Loucy (cell line): ENCODE data around the gene PRKAB1.

ENCODE experiments used
- H2AFZ ChIP-seq: fragments of 200-600 bp; sonication (generic); 2 replicates; pipeline ENCODE4 v1.6.0; 2016; ENCODE audit warnings: antibody characterized with exemption, mild to moderate bottlenecking, low read length, moderate library complexity
- H3F3A ChIP-seq: fragments of 200-600 bp; 2 replicates; pipeline ENCODE4 v1.6.0; 2016; ENCODE audit warnings: antibody characterized with exemption, low read depth, mild to moderate bottlenecking
- H3K27me3 ChIP-seq: fragments of 200-600 bp; sonication (generic); 2 replicates; pipeline ENCODE4 v1.6.1; 2014; ENCODE audit warnings: low read length, mild to moderate bottlenecking; ENCODE audit not compliant: insufficient read depth, poor library complexity, severe bottlenecking
- H3K36me3 ChIP-seq: fragments of 200-600 bp; sonication (generic); 2 replicates; pipeline ENCODE4 v1.6.1; 2016; ENCODE audit warnings: low read length; ENCODE audit not compliant: insufficient read depth
- H3K4me1 ChIP-seq: fragments of 200-600 bp; sonication (generic); 2 replicates; pipeline ENCODE4 v1.5.1; 2014; ENCODE audit warnings: low read length, mild to moderate bottlenecking; ENCODE audit not compliant: insufficient read depth, poor library complexity, severe bottlenecking
- H3K4me2 ChIP-seq: fragments of 200-600 bp; sonication (generic); 2 replicates; pipeline ENCODE4 v1.6.0; 2014; ENCODE audit warnings: antibody characterized with exemption, low read length, low read depth, mild to moderate bottlenecking; ENCODE audit not compliant: poor library complexity, severe bottlenecking
- H3K4me3 ChIP-seq: fragments of 200-600 bp; sonication (generic); 2 replicates; pipeline ENCODE4 v1.5.1; 2014; ENCODE audit warnings: low read length, mild to moderate bottlenecking, mixed read lengths; ENCODE audit not compliant: poor library complexity, severe bottlenecking
- H3K79me2 ChIP-seq: fragments of 200-600 bp; sonication (generic); 2 replicates; pipeline ENCODE4 v1.6.1; 2014; ENCODE audit warnings: low read length; ENCODE audit not compliant: insufficient read depth
- H3K9ac ChIP-seq: fragments of 200-600 bp; sonication (generic); 2 replicates; pipeline ENCODE4 v1.6.0; 2014; ENCODE audit warnings: mild to moderate bottlenecking, low read depth, low read length, moderate library complexity; ENCODE audit not compliant: poor library complexity, severe bottlenecking
- H3K9me2 ChIP-seq: fragments of 200-600 bp; sonication (generic); replicated peaks from 2 replicates; pipeline ENCODE4 v1.6.1; 2016; ENCODE audit warnings: low read depth, low read length, mixed read lengths
- H3K9me3 ChIP-seq: fragments of 200-600 bp; sonication (generic); 2 replicates; pipeline ENCODE4 v1.6.1; 2014; ENCODE audit warnings: mild to moderate bottlenecking, antibody characterized with exemption, low read length, low read depth; ENCODE audit not compliant: insufficient read depth
- H4K20me1 ChIP-seq: fragments of 200-600 bp; sonication (generic); 2 replicates; pipeline ENCODE4 v1.6.0; 2014; ENCODE audit warnings: antibody characterized with exemption, low read length, mild to moderate bottlenecking; ENCODE audit not compliant: insufficient read depth, poor library complexity, severe bottlenecking
- CTCF ChIP-seq: fragments of 200-600 bp; sonication (generic); conservative IDR thresholded peaks from 2 replicates; pipeline ENCODE4 v1.5.1; 2014; ENCODE audit warnings: mild to moderate bottlenecking, antibody characterized with exemption, low read length
- EZH2phosphoT487 ChIP-seq: fragments of 200-600 bp; IDR thresholded peaks from 2 replicates; pipeline ENCODE4 v1.6.1; 2018; ENCODE audit warnings: antibody characterized with exemption, mild to moderate bottlenecking, moderate library complexity, borderline replicate concordance

The PRKAB1 gene

GRCh38 chr12:119681111-119681510 is 13.2 kb downstream of the PRKAB1 start:
- H2AFZ ChIP-seq, result no peak overlapping the region
- H3K9ac ChIP-seq, result no peak overlapping the region
- peaks cover 67% of the 10 kb centered on the region; the same call in 1 of the 2 replicates for H3K36me3 ChIP-seq
- H3K9me2 ChIP-seq, result no peaks in the 10 kb centered on the region
- no peaks in the 10 kb centered on the region for H3K27me3 ChIP-seq
- no peaks in the 10 kb centered on the region for H3K4me1 ChIP-seq
- no peak overlapping the region for H3K4me3 ChIP-seq
- no peaks in the 10 kb centered on the region for H3F3A ChIP-seq
- H3K79me2 ChIP-seq, result no peaks in the 10 kb centered on the region
- H3K4me2 ChIP-seq, result no peak overlapping the region
- H3K9me3 ChIP-seq, result no peaks in the 10 kb centered on the region
- no peaks in the 10 kb centered on the region for H4K20me1 ChIP-seq
- TF ChIP-seq EZH2phosphoT487 (no peak), CTCF (no peak)

GRCh38 chr12:119681728-119682638 is 14.1 kb downstream of the PRKAB1 start:
- no peak overlapping the region for H3K9ac ChIP-seq
- no peak overlapping the region for H3K4me3 ChIP-seq
- H3K27me3 ChIP-seq, result no peaks in the 10 kb centered on the region
- TF ChIP-seq EZH2phosphoT487, result no peak
- no peak for TF ChIP-seq CTCF
- no peaks in the 10 kb centered on the region for H4K20me1 ChIP-seq
- no peak overlapping the region for H2AFZ ChIP-seq
- peaks cover 67% of the 10 kb centered on the region; the same call in 1 of the 2 replicates for H3K36me3 ChIP-seq
- H3K9me3 ChIP-seq, result no peaks in the 10 kb centered on the region
- H3K4me2 ChIP-seq, result no peak overlapping the region
- H3K4me1 ChIP-seq, result no peaks in the 10 kb centered on the region
- no peaks in the 10 kb centered on the region for H3K9me2 ChIP-seq
- H3K79me2 ChIP-seq, result no peaks in the 10 kb centered on the region
- no peaks in the 10 kb centered on the region for H3F3A ChIP-seq

GRCh38 chr12:119682639-119683252 is 14.8 kb downstream of the PRKAB1 start:
- TF ChIP-seq CTCF, result no peak
- no peak for TF ChIP-seq EZH2phosphoT487
- Histone ChIP-seq H3K9me3 (no peaks in the 10 kb centered on the region), H3K4me1 (no peaks in the 10 kb centered on the region), H3K4me2 (no peak overlapping the region), H3K9me2 (no peaks in the 10 kb centered on the region), H3K27me3 (no peaks in the 10 kb centered on the region), H3K9ac (no peak overlapping the region), H3K79me2 (no peaks in the 10 kb centered on the region), H3F3A (no peaks in the 10 kb centered on the region), H4K20me1 (no peaks in the 10 kb centered on the region), H2AFZ (no peak overlapping the region), H3K36me3 (peaks cover 68% of the 10 kb centered on the region; the same call in 1 of the 2 replicates), H3K4me3 (no peak overlapping the region)
